HFF-Myc (cell line): ENCODE results near the gene SH3PXD2B.
"Not testable (repeated sequence)": the region's sequence is repeated elsewhere in the genome, so short reads cannot be mapped to it uniquely, and the experiment has no call there.

Source experiments
- DNase-seq: peaks from one replicate; pipeline ENCODE4 v3.0.0-alpha.2; 2011; ENCODE audit warnings: low read depth; ENCODE audit errors: extremely low read depth
- H3K4me3 ChIP-seq: replicated peaks from 2 replicates; pipeline ENCODE4 v1.5.1; 2011; ENCODE audit warnings: low read depth, mild to moderate bottlenecking, control low read depth, low read length
- TF ChIP-seq, protein P1 (sequence below): IDR thresholded peaks from 2 replicates; pipeline ENCODE4 v1.5.1; 2012; ENCODE audit warnings: mild to moderate bottlenecking, low read depth, low read length, control low read depth; ENCODE audit errors: missing control alignments

Gene SH3PXD2B

DNA sequence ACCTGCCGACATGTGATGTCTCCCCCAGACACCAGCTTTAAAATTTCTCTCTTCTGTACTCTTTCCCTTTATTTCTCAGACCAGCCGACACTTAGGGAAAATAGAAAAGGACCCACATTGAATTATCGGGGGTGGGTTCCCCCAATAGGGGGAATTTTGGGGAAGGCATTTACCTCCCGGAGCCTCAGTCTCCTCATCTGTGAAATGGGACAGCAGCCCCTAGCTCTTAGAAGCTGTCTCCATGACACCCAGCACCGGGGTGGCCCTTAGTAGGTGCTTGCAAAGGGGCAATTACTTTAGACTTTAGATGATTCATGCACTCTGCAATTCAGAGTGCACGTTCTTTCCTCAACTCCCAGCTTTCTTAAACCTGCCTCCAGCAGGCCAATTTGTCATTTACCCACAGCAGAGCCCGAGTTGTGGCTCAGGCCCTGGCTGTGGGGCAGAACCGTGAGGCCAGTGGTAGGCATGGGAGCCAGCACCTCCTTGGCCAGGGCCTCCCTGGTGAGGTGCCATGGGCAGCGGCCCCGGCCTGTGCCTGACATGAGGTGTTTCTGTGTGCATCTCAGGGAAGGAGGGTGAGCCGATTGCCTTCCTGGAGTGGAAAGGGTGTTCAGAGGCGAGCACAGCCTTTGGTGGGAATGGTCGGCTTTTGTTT, 51.7 kb downstream of the SH3PXD2B start:
- no peak for DNase-seq
- TF ChIP-seq, protein P1, sequence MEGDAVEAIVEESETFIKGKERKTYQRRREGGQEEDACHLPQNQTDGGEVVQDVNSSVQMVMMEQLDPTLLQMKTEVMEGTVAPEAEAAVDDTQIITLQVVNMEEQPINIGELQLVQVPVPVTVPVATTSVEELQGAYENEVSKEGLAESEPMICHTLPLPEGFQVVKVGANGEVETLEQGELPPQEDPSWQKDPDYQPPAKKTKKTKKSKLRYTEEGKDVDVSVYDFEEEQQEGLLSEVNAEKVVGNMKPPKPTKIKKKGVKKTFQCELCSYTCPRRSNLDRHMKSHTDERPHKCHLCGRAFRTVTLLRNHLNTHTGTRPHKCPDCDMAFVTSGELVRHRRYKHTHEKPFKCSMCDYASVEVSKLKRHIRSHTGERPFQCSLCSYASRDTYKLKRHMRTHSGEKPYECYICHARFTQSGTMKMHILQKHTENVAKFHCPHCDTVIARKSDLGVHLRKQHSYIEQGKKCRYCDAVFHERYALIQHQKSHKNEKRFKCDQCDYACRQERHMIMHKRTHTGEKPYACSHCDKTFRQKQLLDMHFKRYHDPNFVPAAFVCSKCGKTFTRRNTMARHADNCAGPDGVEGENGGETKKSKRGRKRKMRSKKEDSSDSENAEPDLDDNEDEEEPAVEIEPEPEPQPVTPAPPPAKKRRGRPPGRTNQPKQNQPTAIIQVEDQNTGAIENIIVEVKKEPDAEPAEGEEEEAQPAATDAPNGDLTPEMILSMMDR, result no peak
- no peak overlapping the region for H3K4me3 ChIP-seq

DNA sequence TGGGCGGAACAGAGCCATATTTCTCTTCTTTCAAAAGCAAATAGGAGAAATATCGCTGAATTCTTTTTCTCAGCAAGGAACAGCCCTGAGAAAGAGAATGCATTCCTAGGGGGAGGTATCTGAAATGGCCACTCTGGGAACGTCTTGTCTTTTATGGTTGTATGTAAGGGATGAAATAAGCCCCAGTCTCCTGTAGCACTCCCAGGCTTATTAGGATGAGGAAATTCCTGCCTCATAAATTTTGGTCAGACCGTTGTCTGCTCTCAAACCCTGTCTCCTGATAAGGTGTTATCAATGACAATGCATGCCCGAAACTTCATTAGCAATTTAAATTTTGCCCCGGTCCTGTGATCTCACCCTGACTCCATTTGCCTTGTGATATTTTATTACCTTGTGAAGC, 52.3 kb downstream of the SH3PXD2B start:
- H3K4me3 ChIP-seq, result not testable (repeated sequence)

DNA sequence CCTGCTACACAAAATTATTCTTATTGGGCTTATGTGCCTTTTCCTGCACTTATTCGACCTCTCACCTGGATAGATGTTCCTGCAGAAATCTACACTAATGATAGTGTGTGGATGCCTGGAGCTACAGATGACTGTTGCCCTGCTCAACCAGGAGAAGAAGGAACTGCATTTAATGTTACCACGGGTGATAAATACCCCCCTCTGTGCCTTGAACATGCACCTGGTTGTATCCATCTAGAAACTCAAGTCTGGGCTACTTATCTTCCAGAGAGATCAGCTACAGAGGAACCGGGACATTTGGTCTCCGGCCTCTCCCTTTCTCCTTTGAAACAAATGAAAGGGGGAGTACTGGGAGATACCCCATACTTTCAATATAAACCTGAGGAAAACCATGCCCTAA, 54.5 kb downstream of the SH3PXD2B start:
- no peak for DNase-seq
- TF ChIP-seq, protein P1, result no peak
- H3K4me3 ChIP-seq, result no peak overlapping the region

More for the DNA sequence above, 52.3 kb downstream of the SH3PXD2B start:
- not testable (repeated sequence) for DNase-seq

DNA sequence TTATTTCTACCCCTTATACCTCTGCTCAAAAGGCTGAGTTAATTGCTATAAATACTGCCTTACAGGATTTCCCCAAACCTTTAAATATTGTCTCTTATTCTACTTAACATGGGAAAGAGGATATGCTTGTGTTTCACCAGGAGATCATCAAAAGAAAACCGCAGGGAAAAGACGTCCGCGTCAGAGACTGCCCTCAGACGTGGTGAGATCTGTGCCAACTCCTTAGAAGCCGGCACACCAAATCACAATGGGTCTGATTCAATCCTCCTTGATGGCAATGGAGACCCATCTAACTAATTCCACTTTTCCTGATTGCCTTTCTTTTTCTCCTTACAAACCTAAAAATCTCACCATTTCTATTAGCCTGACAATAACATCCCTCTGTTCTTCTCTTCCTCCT, 55.0 kb downstream of the SH3PXD2B start:
- no peak for DNase-seq
- TF ChIP-seq, protein P1, result no peak
- no peak overlapping the region for H3K4me3 ChIP-seq

DNA sequence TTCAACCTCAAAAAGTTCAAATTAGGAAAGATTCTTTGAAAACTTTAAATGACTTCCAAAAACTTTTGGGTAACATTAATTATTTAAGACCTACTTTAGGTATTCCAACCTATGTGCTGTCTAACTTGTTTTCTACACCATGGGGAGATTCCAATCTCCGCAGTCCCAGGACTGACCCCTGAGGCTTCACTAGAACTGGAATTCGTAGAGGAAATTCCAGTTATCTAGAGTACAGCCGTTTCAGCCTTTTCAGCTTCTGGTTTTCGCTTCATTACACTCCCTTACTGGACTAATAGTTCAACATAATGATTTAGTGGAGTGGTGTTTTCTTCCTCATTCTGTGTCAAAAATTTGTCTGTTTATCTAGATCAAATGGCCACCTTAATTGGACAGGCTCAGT, 55.7 kb downstream of the SH3PXD2B start:
- not testable (repeated sequence) for H3K4me3 ChIP-seq, DNase-seq

DNA sequence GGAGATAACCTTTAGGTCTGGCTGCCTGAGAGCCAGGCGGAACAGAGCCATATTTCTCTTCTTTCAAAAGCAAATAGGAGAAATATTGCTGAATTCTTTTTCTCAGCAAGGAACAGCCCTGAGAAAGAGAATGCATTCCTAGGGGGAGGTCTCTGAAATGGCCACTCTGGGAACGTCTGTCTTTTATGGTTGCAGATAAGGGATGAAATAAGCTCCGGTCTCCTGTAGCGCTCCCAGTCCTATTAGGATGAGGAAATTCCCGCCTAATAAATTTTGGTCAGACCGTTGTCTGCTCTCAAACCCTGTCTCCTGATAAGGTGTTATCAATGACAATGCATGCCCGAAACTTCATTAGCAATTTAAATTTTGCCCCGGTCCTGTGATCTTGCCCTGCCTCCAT, 57.3 kb downstream of the SH3PXD2B start:
- DNase-seq, H3K4me3 ChIP-seq: not testable (repeated sequence)

DNA sequence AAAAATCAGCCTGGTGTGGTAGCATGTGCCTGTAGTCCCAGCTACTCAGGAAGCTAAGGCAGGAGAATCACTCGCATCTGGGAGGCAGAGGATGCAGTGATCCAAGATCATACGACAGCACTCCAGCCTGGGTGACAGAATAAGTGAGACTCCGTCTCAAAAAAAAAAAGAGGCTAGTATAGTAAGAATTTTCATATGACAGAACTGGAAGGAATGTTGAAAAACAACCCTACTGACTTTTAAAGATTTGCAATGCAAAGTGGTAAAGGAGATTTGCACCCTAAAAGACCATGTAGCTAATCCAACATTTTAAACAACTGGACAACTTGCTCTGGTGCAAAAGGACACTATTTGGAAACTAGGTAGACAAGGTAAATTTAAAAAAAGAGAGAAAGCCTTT, 58.1 kb downstream of the SH3PXD2B start:
- TF ChIP-seq, protein P1, result no peak
- DNase-seq, result no peak
- H3K4me3 ChIP-seq, result no peak overlapping the region

DNA sequence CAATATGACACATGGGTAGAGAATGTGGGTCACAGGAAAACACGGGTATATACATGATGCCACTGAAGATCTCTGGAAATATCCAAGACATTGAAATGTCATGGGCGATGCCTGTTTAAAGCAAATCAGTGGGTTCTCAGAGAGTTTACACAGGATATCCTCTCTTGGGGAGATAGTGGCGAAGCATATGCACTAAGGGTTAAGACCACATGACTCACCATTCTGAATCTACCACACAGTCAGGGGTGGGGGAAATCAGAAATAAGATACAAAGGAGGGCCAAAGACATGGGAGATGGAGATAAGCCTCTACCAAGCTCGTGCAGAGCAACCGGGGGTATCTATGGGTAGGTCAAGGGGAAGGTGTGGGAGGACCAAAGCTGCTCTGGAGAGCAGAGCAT, 58.8 kb downstream of the SH3PXD2B start:
- TF ChIP-seq, protein P1, result no peak
- DNase-seq, result no peak
- H3K4me3 ChIP-seq, result no peak overlapping the region
